A673 (cell line): ENCODE data around the gene BNC2. TPM values are rescaled to one million over a fixed set of nuclear protein-coding genes. Genes with fewer than 3 reads are reported as not detected.

Experiments
- BruUV-seq: library from RNA; stranded (reverse); fragments of 400-500 nt; replicated peaks from 2 replicates; lab custom pipeline; 2021; lab: Mats Ljungman, UMichigan
- CTCF ChIA-PET: fragments of 300-600 bp; sonication (Branson Sonifier 250); formaldehyde crosslinking; loops from one replicate; lab custom pipeline; 2022; ENCODE audit warnings: antibody characterized with exemption; lab: Charles Lee
- POLR2A ChIA-PET: fragments of 300-600 bp; sonication (Branson Sonifier 250); formaldehyde crosslinking; loops from one replicate; lab custom pipeline; 2022; ENCODE audit warnings: antibody characterized with exemption; ENCODE audit not compliant: low non-redundant PET; lab: Charles Lee
- DNase-seq: peaks from one replicate; pipeline ENCODE4 v3.0.0-alpha.2; 2015; ENCODE audit warnings: low spot score
- H3K27ac ChIP-seq: fragments of 200-600 bp; sonication (generic); 2 replicates; pipeline ENCODE4 v1.5.1; 2016; ENCODE audit warnings: mixed run types, low read depth, mild to moderate bottlenecking, mixed read lengths, antibody characterized with exemption, low read length; ENCODE audit not compliant: poor library complexity, severe bottlenecking
- H3K27me3 ChIP-seq: fragments of 200-600 bp; sonication (generic); replicated peaks from 2 replicates; pipeline ENCODE4 v1.6.1; 2017; ENCODE audit warnings: mixed run types, low read depth, mild to moderate bottlenecking, mixed read lengths, antibody characterized with exemption, low read length; ENCODE audit not compliant: insufficient read depth, poor library complexity
- H3K36me3 ChIP-seq: fragments of 200-600 bp; sonication (generic); 2 replicates; pipeline ENCODE4 v1.6.1; 2016; ENCODE audit warnings: mixed run types, mild to moderate bottlenecking, mixed read lengths, antibody characterized with exemption, low read length; ENCODE audit not compliant: insufficient read depth, poor library complexity, severe bottlenecking
- H3K4me1 ChIP-seq: fragments of 200-600 bp; sonication (generic); 2 replicates; pipeline ENCODE4 v1.6.1; 2017; ENCODE audit warnings: mixed run types, mild to moderate bottlenecking, mixed read lengths, antibody characterized with exemption, low read length; ENCODE audit not compliant: insufficient read depth, poor library complexity, severe bottlenecking
- H3K4me3 ChIP-seq: fragments of 200-600 bp; sonication (generic); 2 replicates; pipeline ENCODE4 v1.5.1; 2016; ENCODE audit warnings: low read depth, mixed run types, mild to moderate bottlenecking, mixed read lengths, low read length; ENCODE audit not compliant: poor library complexity, severe bottlenecking
- H3K9me3 ChIP-seq: fragments of 200-600 bp; sonication (generic); 2 replicates; pipeline ENCODE4 v1.6.1; 2016; ENCODE audit warnings: mixed run types, low read depth, mild to moderate bottlenecking, mixed read lengths, antibody characterized with exemption, low read length; ENCODE audit not compliant: poor library complexity, severe bottlenecking
- EZH2 ChIP-seq: fragments of 200-600 bp; sonication (generic); IDR thresholded peaks from 2 replicates; pipeline ENCODE4 v1.6.1; 2017; ENCODE audit warnings: borderline replicate concordance, low read depth, mild to moderate bottlenecking, mixed read lengths, antibody characterized with exemption, low read length; ENCODE audit not compliant: poor library complexity, severe bottlenecking
- intact Hi-C: fragments of 100-400 bp; cut with micrococcal nuclease; formaldehyde crosslinking; loops from one replicate; pipeline ENCODE4 v1.10.0; 2022; ENCODE audit not compliant: unreplicated experiment
- total RNA-seq: library from RNA; stranded (reverse); gene quantifications from 2 replicates; pipeline ENCODE4 v1.2.3, GENCODE V29; 2021
- TF ChIP-seq, protein P1 (sequence below): fragments of 300-800, 200-600 bp; sonication (generic); conservative IDR thresholded peaks from 2 replicates; pipeline ENCODE4 v1.5.1; 2017; ENCODE audit warnings: low read depth, mild to moderate bottlenecking, antibody characterized with exemption, low read length, moderate library complexity, mixed read lengths

Gene BNC2
- total RNA-seq, 1 experiment from 2014 or later: 0.45 TPM

DNA sequence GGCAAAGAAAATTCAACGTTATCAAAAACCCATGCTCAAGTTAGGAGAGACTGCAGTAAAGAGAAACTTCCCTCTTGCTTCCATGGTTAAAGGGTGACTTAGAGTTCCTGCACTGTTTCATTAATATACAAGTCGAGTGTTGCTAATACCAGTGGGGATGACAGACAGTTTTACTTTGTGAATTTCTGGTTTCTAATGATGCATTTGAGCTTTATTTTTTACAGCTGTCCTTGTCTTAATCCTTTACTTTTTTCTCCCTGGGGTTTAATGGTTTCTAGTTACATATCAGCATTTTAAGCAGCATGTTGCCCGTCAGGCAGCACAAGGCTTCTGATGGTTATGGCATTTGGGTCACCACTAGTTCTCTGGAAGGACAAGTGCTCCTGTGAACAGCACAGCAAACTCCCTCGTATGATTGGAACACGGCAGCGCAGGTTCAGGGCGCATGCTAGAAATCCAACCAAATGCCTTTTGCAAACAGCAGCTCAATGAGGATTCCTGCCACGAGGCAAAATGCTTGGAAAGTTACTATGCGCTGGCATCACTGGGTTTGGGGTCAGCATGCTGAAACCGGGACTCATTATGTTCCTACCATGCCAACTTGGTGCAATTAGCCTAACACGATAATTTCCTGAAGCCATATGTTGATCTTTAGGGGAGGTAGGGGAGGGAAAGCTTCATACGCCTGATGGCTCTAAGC is 463.8 kb downstream of the BNC2 start:
- intact Hi-C loops: no loop called here
- Histone ChIP-seq H3K4me3 (no peak overlapping the region), H3K36me3 (no peaks in the 10 kb centered on the region), H3K4me1 (no peaks in the 10 kb centered on the region), H3K27me3 (no peaks in the 10 kb centered on the region), H3K9me3 (no peaks in the 10 kb centered on the region), H3K27ac (no peak overlapping the region)
- BruUV-seq: no TSS peak
- POLR2A ChIA-PET: no interaction called here
- no peak for DNase-seq
- TF ChIP-seq, protein P1, sequence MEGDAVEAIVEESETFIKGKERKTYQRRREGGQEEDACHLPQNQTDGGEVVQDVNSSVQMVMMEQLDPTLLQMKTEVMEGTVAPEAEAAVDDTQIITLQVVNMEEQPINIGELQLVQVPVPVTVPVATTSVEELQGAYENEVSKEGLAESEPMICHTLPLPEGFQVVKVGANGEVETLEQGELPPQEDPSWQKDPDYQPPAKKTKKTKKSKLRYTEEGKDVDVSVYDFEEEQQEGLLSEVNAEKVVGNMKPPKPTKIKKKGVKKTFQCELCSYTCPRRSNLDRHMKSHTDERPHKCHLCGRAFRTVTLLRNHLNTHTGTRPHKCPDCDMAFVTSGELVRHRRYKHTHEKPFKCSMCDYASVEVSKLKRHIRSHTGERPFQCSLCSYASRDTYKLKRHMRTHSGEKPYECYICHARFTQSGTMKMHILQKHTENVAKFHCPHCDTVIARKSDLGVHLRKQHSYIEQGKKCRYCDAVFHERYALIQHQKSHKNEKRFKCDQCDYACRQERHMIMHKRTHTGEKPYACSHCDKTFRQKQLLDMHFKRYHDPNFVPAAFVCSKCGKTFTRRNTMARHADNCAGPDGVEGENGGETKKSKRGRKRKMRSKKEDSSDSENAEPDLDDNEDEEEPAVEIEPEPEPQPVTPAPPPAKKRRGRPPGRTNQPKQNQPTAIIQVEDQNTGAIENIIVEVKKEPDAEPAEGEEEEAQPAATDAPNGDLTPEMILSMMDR: no peak
- no peak for TF ChIP-seq EZH2
- CTCF ChIA-PET: no interaction called here

DNA sequence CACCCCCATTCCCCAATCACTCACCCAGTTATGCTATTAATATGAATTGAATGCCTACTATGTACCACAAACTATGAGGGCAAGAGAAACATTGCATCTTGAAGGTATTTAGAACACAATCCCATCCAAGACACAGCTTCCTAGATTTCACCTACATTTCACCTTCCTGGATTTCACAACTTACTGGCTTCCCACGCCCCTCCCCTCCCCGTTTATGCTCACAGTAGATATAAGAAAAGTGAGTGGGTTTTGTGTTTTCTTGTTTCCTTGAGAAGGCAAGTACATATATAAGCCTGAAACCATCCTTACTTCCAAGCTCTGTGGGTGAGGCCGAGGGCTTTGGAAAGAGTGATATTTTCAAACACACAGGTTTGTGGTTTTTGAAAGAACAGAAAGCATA is 465.0 kb downstream of the BNC2 start:
- no peak for TF ChIP-seq EZH2
- TF ChIP-seq, protein P1: no peak
- ChIA-PET POLR2A (no interaction called here), CTCF (no interaction called here)
- no TSS peak for BruUV-seq
- H3K4me3 ChIP-seq: no peak overlapping the region
- no peaks in the 10 kb centered on the region for H3K4me1 ChIP-seq
- H3K9me3 ChIP-seq: no peaks in the 10 kb centered on the region
- no peaks in the 10 kb centered on the region for H3K36me3 ChIP-seq
- H3K27ac ChIP-seq: no peak overlapping the region
- no peaks in the 10 kb centered on the region for H3K27me3 ChIP-seq
- DNase-seq: no peak
- intact Hi-C loops: no loop called here

DNA sequence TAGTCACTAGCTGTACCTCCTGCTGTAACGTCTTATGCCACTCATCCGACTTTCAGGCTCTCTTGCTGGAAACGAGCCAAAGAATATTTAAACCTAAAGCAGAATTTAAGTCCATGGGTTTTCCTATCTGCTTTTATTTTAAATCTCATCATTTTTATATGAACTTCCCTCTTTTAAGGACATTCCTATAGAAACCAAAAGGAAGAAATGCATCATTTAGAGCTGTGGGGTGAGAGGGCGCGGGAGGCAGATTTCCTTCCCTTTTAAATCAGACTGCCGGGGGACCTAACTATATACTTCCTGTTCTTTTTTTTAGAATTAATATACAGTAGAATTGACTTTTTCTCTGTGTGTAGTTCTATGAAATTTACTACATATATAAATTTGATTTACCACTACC is 468.8 kb downstream of the BNC2 start:
- H3K4me3 ChIP-seq: no peak overlapping the region
- no peaks in the 10 kb centered on the region for H3K27me3 ChIP-seq
- no peak for TF ChIP-seq EZH2
- TF ChIP-seq, protein P1: no peak
- CTCF ChIA-PET: no interaction called here
- POLR2A ChIA-PET: no interaction called here
- H3K36me3 ChIP-seq: no peaks in the 10 kb centered on the region
- no peaks in the 10 kb centered on the region for H3K4me1 ChIP-seq
- no peak overlapping the region for H3K27ac ChIP-seq
- no TSS peak for BruUV-seq
- intact Hi-C loops: no loop called here
- DNase-seq: no peak
- no peaks in the 10 kb centered on the region for H3K9me3 ChIP-seq
